Measurements from ENCODE around the gene BICRAL.
"Not testable (repeated sequence)": the region's sequence is repeated elsewhere in the genome, so short reads cannot be mapped to it uniquely, and the experiment has no call there.

Gene BICRAL

GRCh38 chr6:42851599-42851998 is 69.7 kb downstream of the BICRAL start:
- peak overlapping the region in 1 of 2 donors; percentile 6 for H3K9ac ChIP-seq (ENCODE audit: low read length in 2 of 2)
- H3K4me3 ChIP-seq (ENCODE audit: low read length in 2 of 2), result no peak overlapping the region
- H3K27ac ChIP-seq (ENCODE audit: low read length), result no peak overlapping the region
- peaks cover 25 to 27% of the 10 kb centered on the region in 2 donors for H3K36me3 ChIP-seq (ENCODE audit: control insufficient read depth in 2 of 2, insufficient read depth in 2 of 2, low read length in 2 of 2)
- H3K27me3 ChIP-seq (ENCODE audit: control insufficient read depth in 1 of 2, insufficient read depth in 2 of 2, low read length in 2 of 2), result no peaks in the 10 kb centered on the region
- H3K4me1 ChIP-seq (ENCODE audit: control insufficient read depth, insufficient read depth, low read length), result no peaks in the 10 kb centered on the region
- H3K9me3 ChIP-seq (ENCODE audit: control insufficient read depth in 2 of 2, low read length in 2 of 2), result no peaks in the 10 kb centered on the region

GRCh38 chr6:42860036-42860435 is 78.2 kb downstream of the BICRAL start:
- Histone ChIP-seq H3K36me3 (ENCODE audit: control insufficient read depth in 2 of 2, insufficient read depth in 2 of 2, low read length in 2 of 2) (peaks cover 44 to 47% of the 10 kb centered on the region in 2 donors), H3K9ac (ENCODE audit: low read length in 2 of 2) (no peak overlapping the region)

GRCh38 chr6:42860481-42860880 is 78.6 kb downstream of the BICRAL start:
- Histone ChIP-seq H3K36me3 (ENCODE audit: control insufficient read depth in 2 of 2, insufficient read depth in 2 of 2, low read length in 2 of 2) (peaks cover 40 to 46% of the 10 kb centered on the region in 2 donors), H3K9me3 (ENCODE audit: control insufficient read depth in 2 of 2, low read length in 2 of 2) (no peaks in the 10 kb centered on the region), H3K27me3 (ENCODE audit: control insufficient read depth in 1 of 2, insufficient read depth in 2 of 2, low read length in 2 of 2) (no peaks in the 10 kb centered on the region), H3K27ac (ENCODE audit: low read length) (no peak overlapping the region), H3K9ac (ENCODE audit: low read length in 2 of 2) (no peak overlapping the region), H3K4me1 (ENCODE audit: control insufficient read depth, insufficient read depth, low read length) (no peaks in the 10 kb centered on the region), H3K4me3 (ENCODE audit: low read length in 2 of 2) (no peak overlapping the region)

More at GRCh38 chr6:42860036-42860435, 78.2 kb downstream of the BICRAL start:
- no peaks in the 10 kb centered on the region for H3K9me3 ChIP-seq (ENCODE audit: control insufficient read depth in 2 of 2, low read length in 2 of 2)
- H3K27me3 ChIP-seq (ENCODE audit: control insufficient read depth in 1 of 2, insufficient read depth in 2 of 2, low read length in 2 of 2), result no peaks in the 10 kb centered on the region
- no peaks in the 10 kb centered on the region for H3K4me1 ChIP-seq (ENCODE audit: control insufficient read depth, insufficient read depth, low read length)
- H3K4me3 ChIP-seq (ENCODE audit: low read length in 2 of 2), result no peak overlapping the region
- H3K27ac ChIP-seq (ENCODE audit: low read length), result no peak overlapping the region

- H3K36me3 ChIP-seq (ENCODE audit: control insufficient read depth in 2 of 2, insufficient read depth in 2 of 2, low read length in 2 of 2), result peaks cover 31 to 46% of the 10 kb centered on the region in 2 donors
- no peaks in the 10 kb centered on the region for H3K9me3 ChIP-seq (ENCODE audit: control insufficient read depth in 2 of 2, low read length in 2 of 2)
- H3K27me3 ChIP-seq (ENCODE audit: control insufficient read depth in 1 of 2, insufficient read depth in 2 of 2, low read length in 2 of 2), result no peaks in the 10 kb centered on the region
- no peaks in the 10 kb centered on the region for H3K4me1 ChIP-seq (ENCODE audit: control insufficient read depth, insufficient read depth, low read length)
- no peak overlapping the region for H3K4me3 ChIP-seq (ENCODE audit: low read length in 2 of 2)
- H3K9ac ChIP-seq (ENCODE audit: low read length in 2 of 2), result no peak overlapping the region
- no peak overlapping the region for H3K27ac ChIP-seq (ENCODE audit: low read length)
Observed at GRCh38 chr6:42864602-42865001, 82.8 kb downstream of the BICRAL start.

- no peak overlapping the region for H3K27ac ChIP-seq (ENCODE audit: low read length)
- no peaks in the 10 kb centered on the region for H3K27me3 ChIP-seq (ENCODE audit: control insufficient read depth in 1 of 2, insufficient read depth in 2 of 2, low read length in 2 of 2)
- peaks cover 12 to 21% of the 10 kb centered on the region in 2 donors for H3K36me3 ChIP-seq (ENCODE audit: control insufficient read depth in 2 of 2, insufficient read depth in 2 of 2, low read length in 2 of 2)
- H3K9me3 ChIP-seq (ENCODE audit: control insufficient read depth in 2 of 2, low read length in 2 of 2), result no peaks in the 10 kb centered on the region
- H3K4me3 ChIP-seq (ENCODE audit: low read length in 2 of 2), result no peak overlapping the region
- no peak overlapping the region for H3K9ac ChIP-seq (ENCODE audit: low read length in 2 of 2)
- H3K4me1 ChIP-seq (ENCODE audit: control insufficient read depth, insufficient read depth, low read length), result no peaks in the 10 kb centered on the region
Observed at GRCh38 chr6:42870145-42870936, 88.5 kb downstream of the BICRAL start.

GRCh38 chr6:42871711-42872110 is 89.9 kb downstream of the BICRAL start:
- Histone ChIP-seq H3K4me3 (ENCODE audit: low read length in 2 of 2) (no peak overlapping the region), H3K36me3 (ENCODE audit: control insufficient read depth in 2 of 2, insufficient read depth in 2 of 2, low read length in 2 of 2) (peaks cover 8 to 15% of the 10 kb centered on the region in 2 donors), H3K27me3 (ENCODE audit: control insufficient read depth in 1 of 2, insufficient read depth in 2 of 2, low read length in 2 of 2) (no peaks in the 10 kb centered on the region), H3K9me3 (ENCODE audit: control insufficient read depth in 2 of 2, low read length in 2 of 2) (no peaks in the 10 kb centered on the region), H3K9ac (ENCODE audit: low read length in 2 of 2) (no peak overlapping the region), H3K4me1 (ENCODE audit: control insufficient read depth, insufficient read depth, low read length) (no peaks in the 10 kb centered on the region), H3K27ac (ENCODE audit: low read length) (no peak overlapping the region)

- no peak overlapping the region for H3K9ac ChIP-seq (ENCODE audit: low read length in 2 of 2)
- no peaks in the 10 kb centered on the region for H3K4me1 ChIP-seq (ENCODE audit: control insufficient read depth, insufficient read depth, low read length)
- H3K27ac ChIP-seq (ENCODE audit: low read length), result no peak overlapping the region
- no peak overlapping the region for H3K4me3 ChIP-seq (ENCODE audit: low read length in 2 of 2)
- H3K9me3 ChIP-seq (ENCODE audit: control insufficient read depth in 2 of 2, low read length in 2 of 2), result no peaks in the 10 kb centered on the region
- H3K36me3 ChIP-seq (ENCODE audit: control insufficient read depth in 2 of 2, insufficient read depth in 2 of 2, low read length in 2 of 2), result peaks cover 0 to 4% of the 10 kb centered on the region in 2 donors
- H3K27me3 ChIP-seq (ENCODE audit: control insufficient read depth in 1 of 2, insufficient read depth in 2 of 2, low read length in 2 of 2), result no peaks in the 10 kb centered on the region
Observed at GRCh38 chr6:42873313-42873712, 91.5 kb downstream of the BICRAL start.

- Histone ChIP-seq H3K9me3 (ENCODE audit: control insufficient read depth in 2 of 2, low read length in 2 of 2) (no peaks in the 10 kb centered on the region), H3K27me3 (ENCODE audit: control insufficient read depth in 1 of 2, insufficient read depth in 2 of 2, low read length in 2 of 2) (no peaks in the 10 kb centered on the region), H3K4me1 (ENCODE audit: control insufficient read depth, insufficient read depth, low read length) (peaks cover 16% of the 10 kb centered on the region), H3K4me3 (ENCODE audit: low read length in 2 of 2) (no peak overlapping the region), H3K36me3 (ENCODE audit: control insufficient read depth in 2 of 2, insufficient read depth in 2 of 2, low read length in 2 of 2) (no peaks in the 10 kb centered on the region), H3K9ac (ENCODE audit: low read length in 2 of 2) (no peak overlapping the region), H3K27ac (ENCODE audit: low read length) (no peak overlapping the region)
Observed at GRCh38 chr6:42877695-42878094, 95.8 kb downstream of the BICRAL start.

GRCh38 chr6:42879372-42880239 is 97.8 kb downstream of the BICRAL start, which contains the start of gene RPL7L1:
RPL7L1 (plus strand) TSS chr6:42879616; CDS start chr6:42879911, 295 bp downstream.
- H3K27ac ChIP-seq (ENCODE audit: low read length), result peak within 1 kb of the TSS; percentile 95
- no peaks in the 10 kb centered on the region for H3K27me3 ChIP-seq (ENCODE audit: control insufficient read depth in 1 of 2, insufficient read depth in 2 of 2, low read length in 2 of 2)
- peaks cover 18% of the 10 kb centered on the region for H3K4me1 ChIP-seq (ENCODE audit: control insufficient read depth, insufficient read depth, low read length)
- H3K9me3 ChIP-seq (ENCODE audit: control insufficient read depth in 2 of 2, low read length in 2 of 2), result no peaks in the 10 kb centered on the region
- peak within 1 kb of the TSS; percentile 90 to 99 for H3K9ac ChIP-seq (ENCODE audit: low read length in 2 of 2)
- peak within 1 kb of the TSS; percentile 77 to 96 for H3K4me3 ChIP-seq (ENCODE audit: low read length in 2 of 2)
- H3K36me3 ChIP-seq (ENCODE audit: control insufficient read depth in 2 of 2, insufficient read depth in 2 of 2, low read length in 2 of 2), result peaks cover 15 to 17% of the 10 kb centered on the region in 2 donors

- H3K4me1 ChIP-seq (ENCODE audit: control insufficient read depth, insufficient read depth, low read length), result peaks cover 18% of the 10 kb centered on the region
- H3K9me3 ChIP-seq (ENCODE audit: control insufficient read depth in 2 of 2, low read length in 2 of 2); H3K27me3 ChIP-seq (ENCODE audit: control insufficient read depth in 1 of 2, insufficient read depth in 2 of 2, low read length in 2 of 2): not testable (repeated sequence)
- H3K27ac ChIP-seq (ENCODE audit: low read length), result peak overlapping the region; percentile 95
- peaks cover 20 to 23% of the 10 kb centered on the region in 2 donors for H3K36me3 ChIP-seq (ENCODE audit: control insufficient read depth in 2 of 2, insufficient read depth in 2 of 2, low read length in 2 of 2)
- H3K9ac ChIP-seq (ENCODE audit: low read length in 2 of 2), result peak overlapping the region; percentile 90 to 99
- H3K4me3 ChIP-seq (ENCODE audit: low read length in 2 of 2), result peak overlapping the region; percentile 77 to 96
Observed at GRCh38 chr6:42880240-42880817, 98.5 kb downstream of the BICRAL start.

Measured in stomach smooth muscle (tissue), 2 donors.